Measurements from ENCODE around the gene DLX6.

GRCh38 chr7:97015756-97016380, 10.5 kb downstream of the DLX6 start:
- TF ChIP-seq EZH2 (IDR thresholded peaks at IDR 0.05; ENCODE audit: low read depth) (no peak), CTCF (conservative IDR thresholded peaks at IDR 0.05) (no peak)
